GM06990 (cell line): ENCODE measurements around the gene MOCS1.
"Not testable (repeated sequence)": the region's sequence is repeated elsewhere in the genome, so short reads cannot be mapped to it uniquely, and the experiment has no call there.

Experiments
- DNase-seq: peaks from one replicate; pipeline ENCODE4 v3.0.0-alpha.2; 2011; ENCODE audit not compliant: insufficient read length; ENCODE audit errors: extremely low read depth
- H3K27me3 ChIP-seq: replicated peaks from 2 replicates; pipeline ENCODE4 v1.6.0; 2011; ENCODE audit warnings: low read length; ENCODE audit not compliant: control insufficient read depth, insufficient read depth
- H3K36me3 ChIP-seq: 2 replicates; pipeline ENCODE4 v1.5.1; 2011; ENCODE audit warnings: low read length; ENCODE audit not compliant: control insufficient read depth, insufficient read depth
- H3K4me3 ChIP-seq: replicated peaks from 2 replicates; pipeline ENCODE4 v1.5.1; 2011; ENCODE audit warnings: low read depth, mild to moderate bottlenecking, control low read depth, low read length
- TF ChIP-seq, protein P1 (sequence below): IDR thresholded peaks from 2 replicates; pipeline ENCODE4 v1.5.1; 2011; ENCODE audit warnings: low read length, control low read depth, mild to moderate bottlenecking, inconsistent platforms; ENCODE audit not compliant: insufficient read depth, poor library complexity, severe bottlenecking

Gene MOCS1

DNA sequence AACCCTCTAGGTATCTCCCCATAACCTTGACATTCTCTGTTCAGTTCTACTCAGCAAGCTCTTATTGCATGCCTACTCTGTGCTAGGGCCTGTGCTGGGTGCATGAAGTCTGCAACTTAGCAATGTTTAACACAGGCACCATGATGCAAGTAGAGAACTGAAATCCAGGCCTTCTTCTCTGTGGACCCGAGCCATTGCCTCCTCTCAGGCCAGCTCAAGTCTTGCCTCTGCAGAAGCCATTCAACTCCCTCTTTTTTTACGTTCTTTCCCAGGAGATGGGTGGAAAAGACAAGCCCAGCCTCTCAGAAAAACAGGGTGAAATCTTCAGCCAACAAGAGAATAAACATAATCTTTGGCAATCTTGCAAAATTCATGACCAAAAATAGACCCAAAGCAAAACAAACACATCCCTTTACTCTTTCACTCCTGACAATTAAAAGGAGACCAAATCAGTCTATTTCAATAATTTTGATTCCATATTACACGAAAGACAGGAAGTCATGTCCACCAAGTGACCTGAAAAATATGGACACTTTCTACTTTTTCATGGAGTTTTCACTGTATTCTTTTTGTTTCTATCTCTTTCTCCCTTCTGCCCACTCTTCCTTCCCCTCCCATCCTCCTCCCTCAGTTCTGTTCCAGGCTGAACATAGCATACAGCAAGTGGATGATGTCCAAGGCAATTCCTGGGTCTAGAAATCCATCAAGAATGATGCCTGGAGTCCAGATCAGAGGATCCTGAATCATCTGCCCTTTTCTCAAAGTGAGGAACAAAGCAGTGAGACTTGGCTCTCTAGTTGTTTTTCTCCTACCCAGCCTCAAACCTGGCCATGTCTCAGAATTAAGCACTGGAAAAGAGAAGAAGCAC lies 45.4 kb upstream of the MOCS1 start:
- no peaks in the 10 kb centered on the region for H3K27me3 ChIP-seq
- H3K4me3 ChIP-seq = no peak overlapping the region
- TF ChIP-seq, protein P1, sequence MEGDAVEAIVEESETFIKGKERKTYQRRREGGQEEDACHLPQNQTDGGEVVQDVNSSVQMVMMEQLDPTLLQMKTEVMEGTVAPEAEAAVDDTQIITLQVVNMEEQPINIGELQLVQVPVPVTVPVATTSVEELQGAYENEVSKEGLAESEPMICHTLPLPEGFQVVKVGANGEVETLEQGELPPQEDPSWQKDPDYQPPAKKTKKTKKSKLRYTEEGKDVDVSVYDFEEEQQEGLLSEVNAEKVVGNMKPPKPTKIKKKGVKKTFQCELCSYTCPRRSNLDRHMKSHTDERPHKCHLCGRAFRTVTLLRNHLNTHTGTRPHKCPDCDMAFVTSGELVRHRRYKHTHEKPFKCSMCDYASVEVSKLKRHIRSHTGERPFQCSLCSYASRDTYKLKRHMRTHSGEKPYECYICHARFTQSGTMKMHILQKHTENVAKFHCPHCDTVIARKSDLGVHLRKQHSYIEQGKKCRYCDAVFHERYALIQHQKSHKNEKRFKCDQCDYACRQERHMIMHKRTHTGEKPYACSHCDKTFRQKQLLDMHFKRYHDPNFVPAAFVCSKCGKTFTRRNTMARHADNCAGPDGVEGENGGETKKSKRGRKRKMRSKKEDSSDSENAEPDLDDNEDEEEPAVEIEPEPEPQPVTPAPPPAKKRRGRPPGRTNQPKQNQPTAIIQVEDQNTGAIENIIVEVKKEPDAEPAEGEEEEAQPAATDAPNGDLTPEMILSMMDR = no peak
- DNase-seq = no peak
- no peaks in the 10 kb centered on the region for H3K36me3 ChIP-seq

DNA sequence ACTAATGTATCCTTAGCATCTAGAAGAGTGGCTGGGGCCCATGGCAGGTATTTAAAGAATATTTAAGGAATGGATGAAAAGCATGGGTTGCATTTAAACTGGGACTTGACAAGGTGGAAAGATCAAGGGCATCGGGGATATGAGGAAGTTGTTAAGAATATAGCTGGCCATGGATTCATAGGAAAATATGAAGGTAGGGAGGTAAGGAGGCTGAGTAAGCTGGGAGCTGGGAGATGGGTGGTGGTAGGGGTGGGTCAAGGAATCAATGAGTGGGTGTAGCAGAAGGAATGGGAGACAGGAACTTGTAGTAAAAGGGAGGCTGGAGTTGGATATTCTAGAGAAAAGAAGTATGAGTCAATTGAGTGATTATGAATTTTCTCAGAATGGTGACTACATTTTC lies 44.0 kb upstream of the MOCS1 start:
- no peak for DNase-seq
- TF ChIP-seq, protein P1 = no peak
- no peaks in the 10 kb centered on the region for H3K27me3 ChIP-seq
- no peak overlapping the region for H3K4me3 ChIP-seq
- H3K36me3 ChIP-seq = no peaks in the 10 kb centered on the region

DNA sequence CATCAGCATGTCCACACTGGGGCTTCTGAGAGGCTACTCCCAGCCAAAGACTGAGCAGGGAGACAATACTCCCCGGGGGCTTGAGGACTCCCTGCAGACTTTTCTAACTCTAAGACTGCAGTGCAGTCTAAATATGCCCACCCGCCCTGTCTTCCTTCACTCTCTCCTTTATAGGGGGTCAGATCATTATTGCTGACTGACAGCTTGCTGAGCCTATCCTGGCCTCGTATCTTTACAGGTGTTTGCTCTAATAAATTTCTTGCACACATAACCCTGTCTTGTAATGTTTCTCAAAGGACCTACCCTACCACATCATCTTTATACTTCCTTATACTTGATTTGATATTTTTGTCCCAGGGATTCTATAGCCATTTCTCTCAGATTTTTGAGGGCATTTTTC lies 39.4 kb upstream of the MOCS1 start:
- H3K36me3 ChIP-seq = no peaks in the 10 kb centered on the region
- H3K27me3 ChIP-seq = no peaks in the 10 kb centered on the region
- DNase-seq = no peak
- TF ChIP-seq, protein P1 = no peak
- no peak overlapping the region for H3K4me3 ChIP-seq

DNA sequence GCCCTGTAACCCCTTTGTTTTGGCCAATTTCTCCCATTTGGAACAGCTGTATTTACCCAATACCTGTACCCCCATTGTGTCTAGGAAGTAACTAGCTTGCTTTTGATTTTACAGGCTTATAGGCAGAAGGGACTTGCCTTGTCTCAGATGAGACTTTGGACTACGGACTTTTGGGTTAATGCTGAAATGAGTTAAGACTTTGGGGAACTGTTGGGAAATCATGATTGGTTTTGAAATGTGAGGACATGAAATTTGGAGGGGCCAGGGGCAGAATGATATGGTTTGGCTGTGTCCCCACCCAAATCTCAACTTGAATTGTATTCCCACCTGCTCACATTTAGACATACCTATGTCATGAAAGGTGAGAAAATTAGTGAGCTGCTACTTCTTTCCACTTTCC lies 38.5 kb upstream of the MOCS1 start:
- DNase-seq, H3K27me3 ChIP-seq, H3K36me3 ChIP-seq, H3K4me3 ChIP-seq: not testable (repeated sequence)

DNA sequence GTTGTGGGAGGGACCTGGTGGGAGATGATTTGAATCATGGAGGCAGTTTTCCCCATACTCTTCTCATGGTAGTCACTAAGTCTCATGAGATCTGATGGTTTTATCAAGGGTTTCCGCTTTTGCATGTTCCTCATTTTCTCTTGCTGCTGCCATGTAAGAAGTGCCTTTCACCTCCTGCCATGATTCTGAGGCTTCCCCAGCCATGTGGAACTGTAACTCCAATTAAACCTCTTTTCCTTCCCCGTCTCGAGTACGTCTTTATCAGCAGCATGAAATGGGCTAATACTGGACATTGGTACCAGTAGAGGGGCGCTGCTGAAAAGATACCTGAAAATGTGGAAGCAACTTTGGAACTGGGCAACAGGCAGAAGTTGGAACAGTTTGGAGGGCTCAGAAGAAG lies 36.9 kb upstream of the MOCS1 start:
- not testable (repeated sequence) for H3K27me3 ChIP-seq, H3K36me3 ChIP-seq, DNase-seq, H3K4me3 ChIP-seq

DNA sequence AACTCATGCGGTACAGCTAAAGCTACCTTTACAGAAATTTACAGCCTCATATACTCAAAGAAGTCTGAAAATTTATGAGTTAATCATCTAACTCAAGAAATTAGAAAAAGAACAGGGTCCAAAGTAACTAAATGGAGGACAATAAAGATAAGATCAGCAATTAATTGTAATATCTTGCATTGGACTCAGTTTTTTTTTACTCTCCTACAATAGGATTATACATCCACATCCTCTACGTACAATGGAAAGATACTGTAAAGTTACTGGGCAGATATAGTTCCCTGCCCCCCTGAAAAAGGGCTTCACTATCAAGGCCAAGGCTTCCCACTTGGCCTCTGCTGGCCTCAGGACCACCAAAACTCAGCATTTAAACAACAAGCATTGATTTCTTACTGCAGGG lies 31.5 kb upstream of the MOCS1 start:
- DNase-seq = no peak
- TF ChIP-seq, protein P1 = no peak
- Histone ChIP-seq H3K4me3 (no peak overlapping the region), H3K27me3 (no peaks in the 10 kb centered on the region; the same call in 1 of the 2 replicates), H3K36me3 (no peaks in the 10 kb centered on the region)
